B cell (primary cell): ENCODE results near the gene TTC19.

Experiments used
- CTCF ChIP-seq: fragments of 200-600 bp; IDR thresholded peaks from one replicate; pipeline ENCODE4 v1.8.0; 2022; ENCODE audit warnings: antibody characterized with exemption, mild to moderate bottlenecking
- EZH2 ChIP-seq: IDR thresholded peaks from 2 replicates; pipeline ENCODE4 v1.6.1; 2012; ENCODE audit warnings: borderline replicate concordance, low read depth, mild to moderate bottlenecking, moderate library complexity, low read length; ENCODE audit not compliant: insufficient read depth, poor library complexity, severe bottlenecking

- TF ChIP-seq CTCF (no peak), EZH2 (no peak)
Observed at GRCh38 chr17:16037636-16038035, 38.0 kb downstream of the TTC19 start.
